AG09319 (cell line): ENCODE measurements around the gene SLC29A2.

Source experiments
- DNase-seq: peaks from one replicate; pipeline ENCODE4 v3.0.0-alpha.2; 2010; ENCODE audit warnings: low read depth; ENCODE audit errors: extremely low read depth
- CTCF ChIP-seq: IDR thresholded peaks from 2 replicates; pipeline ENCODE4 v1.5.1; 2011; ENCODE audit warnings: low read depth, mild to moderate bottlenecking, inconsistent platforms, low read length, moderate library complexity

The SLC29A2 gene

GRCh38 chr11:66341502-66342126 lies 29.9 kb downstream of the SLC29A2 start:
- TF ChIP-seq CTCF = no peak
- DNase-seq = no peak

- DNase-seq = no peak
These were observed 30.7 kb downstream of the SLC29A2 start for GRCh38 chr11:66340596-66341501.

GRCh38 chr11:66339686-66340483 lies 31.7 kb downstream of the SLC29A2 start:
- no peak for TF ChIP-seq CTCF
- DNase-seq = no peak

More at GRCh38 chr11:66340596-66341501, 30.7 kb downstream of the SLC29A2 start:
- no peak for TF ChIP-seq CTCF

- no peak for TF ChIP-seq CTCF
- no peak for DNase-seq
These were observed 32.3 kb downstream of the SLC29A2 start for GRCh38 chr11:66339162-66339675.

- TF ChIP-seq CTCF = no peak
- no peak for DNase-seq
These were observed 33.0 kb downstream of the SLC29A2 start for GRCh38 chr11:66338276-66339161.

- no peak for TF ChIP-seq CTCF
- no peak for DNase-seq
These were observed 34.3 kb downstream of the SLC29A2 start for GRCh38 chr11:66337103-66337899.
